PC-3 (cell line): Measurements from ENCODE around the gene UBTD1. TPM values are rescaled to one million over a fixed set of nuclear protein-coding genes. Genes with fewer than 3 reads are reported as not detected.

ENCODE experiments used
- ATAC-seq: fragments of 200-7000 bp; cut with Tn5 transposase; 2 replicates; pipeline ENCODE4 v1.9.1; 2020; ENCODE audit warnings: mild to moderate bottlenecking, moderate library complexity
- BruUV-seq: library from RNA; stranded (reverse); fragments of 400-500 nt; replicated peaks from 2 replicates; lab custom pipeline; 2021; lab: Mats Ljungman, UMichigan
- CTCF ChIA-PET: fragments of 300-600 bp; sonication (Branson Sonifier 250); formaldehyde crosslinking; loops from one replicate; lab custom pipeline; 2022; ENCODE audit warnings: antibody characterized with exemption; lab: Charles Lee
- POLR2A ChIA-PET: fragments of 300-600 bp; sonication (Branson Sonifier 250); formaldehyde crosslinking; loops from one replicate; lab custom pipeline; 2022; ENCODE audit warnings: antibody characterized with exemption; ENCODE audit not compliant: unreplicated experiment; lab: Charles Lee
- DNase-seq: peaks from one replicate; pipeline ENCODE4 v3.0.0-alpha.2; 2015
- H2AFZ ChIP-seq: fragments of 300-600 bp; sonication (generic); 2 replicates; pipeline ENCODE4 v1.6.0; 2016; ENCODE audit warnings: antibody characterized with exemption, low read length
- H3F3A ChIP-seq: fragments of 300-600 bp; sonication (generic); one replicate; pipeline ENCODE4 v1.6.0; 2017; ENCODE audit warnings: antibody characterized with exemption, low read length, control low read depth, mild to moderate bottlenecking; ENCODE audit not compliant: unreplicated experiment
- H3K27ac ChIP-seq: fragments of 300-600 bp; sonication (generic); 2 replicates; pipeline ENCODE4 v1.5.1; 2016; ENCODE audit warnings: mild to moderate bottlenecking, low read length
- H3K27me3 ChIP-seq: fragments of 300-600 bp; sonication (generic); 2 replicates; pipeline ENCODE4 v1.6.1; 2016; ENCODE audit warnings: low read length, mixed read lengths
- H3K36me3 ChIP-seq: fragments of 300-600 bp; sonication (generic); 2 replicates; pipeline ENCODE4 v1.6.1; 2016; ENCODE audit warnings: low read depth, mixed run types, low read length, mixed read lengths
- H3K4me1 ChIP-seq: fragments of 300-600 bp; sonication (generic); 2 replicates; pipeline ENCODE4 v1.5.1; 2016; ENCODE audit warnings: low read length; ENCODE audit not compliant: insufficient read depth
- H3K4me2 ChIP-seq: fragments of 300-600 bp; sonication (generic); 2 replicates; pipeline ENCODE4 v1.6.0; 2016; ENCODE audit warnings: low read length
- H3K4me3 ChIP-seq: fragments of 300-600 bp; sonication (generic); 2 replicates; pipeline ENCODE4 v1.5.1; 2016; ENCODE audit warnings: mild to moderate bottlenecking, low read length, mixed read lengths
- H3K79me2 ChIP-seq: fragments of 300-600 bp; sonication (generic); 2 replicates; pipeline ENCODE4 v1.6.1; 2017; ENCODE audit warnings: low read length, mixed read lengths
- H3K9ac ChIP-seq: fragments of 300-600 bp; sonication (generic); 2 replicates; pipeline ENCODE4 v1.6.0; 2016; ENCODE audit warnings: mild to moderate bottlenecking, low read length
- H3K9me2 ChIP-seq: fragments of 300-600 bp; sonication (generic); replicated peaks from 2 replicates; pipeline ENCODE4 v1.6.1; 2016; ENCODE audit warnings: mixed run types, low read length, mixed read lengths
- H3K9me3 ChIP-seq: fragments of 300-600 bp; sonication (generic); 2 replicates; pipeline ENCODE4 v1.6.1; 2016; ENCODE audit warnings: low read length, mixed read lengths
- H4K20me1 ChIP-seq: fragments of 300-600 bp; sonication (generic); 2 replicates; pipeline ENCODE4 v1.6.1; 2016; ENCODE audit warnings: low read length, mixed read lengths
- CTCF ChIP-seq: fragments of 300-600 bp; sonication (generic); conservative IDR thresholded peaks from 2 replicates; pipeline ENCODE4 v1.5.1; 2017; ENCODE audit warnings: antibody characterized with exemption, low read depth, mild to moderate bottlenecking, low read length
- EZH2 ChIP-seq: fragments of 300-600 bp; sonication (generic); IDR thresholded peaks from one replicate; pipeline ENCODE4 v1.6.1; 2017; ENCODE audit warnings: antibody characterized with exemption, mild to moderate bottlenecking, low read length; ENCODE audit not compliant: unreplicated experiment
- EZH2phosphoT487 ChIP-seq: fragments of 300-600 bp; sonication (generic); IDR thresholded peaks from 2 replicates; pipeline ENCODE4 v1.6.1; 2018; ENCODE audit warnings: mild to moderate bottlenecking, antibody characterized with exemption, low read length, borderline replicate concordance
- intact Hi-C: fragments of 100-400 bp; cut with micrococcal nuclease; formaldehyde crosslinking; loops from 2 replicates; pipeline ENCODE4 v1.9.0; 2023
- total RNA-seq: library from RNA; depleted of rRNA; stranded (reverse); fragments of >200 nt; gene quantifications from 2 replicates; pipeline ENCODE4 v1.2.3, GENCODE V29; 2014

The UBTD1 gene
- total RNA-seq, 1 experiment from 2014 or later: 18.5 TPM

DNA sequence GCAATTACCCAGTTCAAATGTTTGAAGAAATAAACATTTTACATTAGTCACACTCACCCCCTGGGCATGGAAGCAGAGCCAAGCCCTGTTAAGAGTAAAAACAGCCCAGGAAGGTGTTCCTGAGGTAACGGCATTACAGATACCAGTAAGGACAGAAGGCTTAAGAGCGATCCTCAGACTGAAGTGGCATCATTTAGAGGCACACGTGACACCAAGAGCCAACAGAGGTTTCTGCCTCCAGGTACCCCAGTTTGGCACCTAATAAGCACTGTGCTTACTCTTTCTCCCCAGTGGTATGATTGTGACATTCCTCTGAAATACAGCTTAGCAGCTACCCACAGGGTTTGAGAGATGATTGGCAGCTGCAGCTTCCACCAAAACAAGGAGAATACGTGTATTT, 17.7 kb upstream of the UBTD1 start:
- TF ChIP-seq CTCF (no peak), EZH2phosphoT487 (no peak), EZH2 (no peak)
- Histone ChIP-seq H3K4me3 (peak overlapping the region; percentile 43; the same call in 1 of the 2 replicates), H3K27ac (peak overlapping the region; percentile 89), H3K9ac (peak overlapping the region; percentile 28), H3K36me3 (peaks cover 33% of the 10 kb centered on the region), H3K4me1 (peaks cover 39% of the 10 kb centered on the region), H3K9me2 (no peaks in the 10 kb centered on the region), H3K4me2 (peak overlapping the region; percentile 74), H3K79me2 (peaks cover 44% of the 10 kb centered on the region), H3K9me3 (no peaks in the 10 kb centered on the region), H2AFZ (no peak overlapping the region), H4K20me1 (no peaks in the 10 kb centered on the region), H3K27me3 (no peaks in the 10 kb centered on the region), H3F3A (no peaks in the 10 kb centered on the region)
- CTCF ChIA-PET: no interaction called here
- POLR2A ChIA-PET: interaction anchor here (0.6 kb wide), 1 partner anchor 159 kb away, joined by 3 read pairs; no protein-coding TSS in a partner anchor
- BruUV-seq: no TSS peak
- DNase-seq (peak; percentile 79), ATAC-seq (peak; percentile 82)
- intact Hi-C loops: loop anchor here (5.0 kb wide), 1 partner anchor 61 kb away; no protein-coding TSS in a partner anchor

- ChIA-PET POLR2A (no interaction called here), CTCF (no interaction called here)
- intact Hi-C loops: loop anchor here (5.0 kb wide), 1 partner anchor 60 kb away; no protein-coding TSS in a partner anchor
Measured at GRCh38 chr10:97482381-97482780, 16.3 kb upstream of the UBTD1 start.

More at GRCh38 chr10:97482381-97482780, 16.3 kb upstream of the UBTD1 start:
- Histone ChIP-seq H3K27me3 (no peaks in the 10 kb centered on the region), H3K27ac (peak overlapping the region; percentile 89), H4K20me1 (no peaks in the 10 kb centered on the region), H3K9me3 (no peaks in the 10 kb centered on the region), H3K36me3 (peaks cover 20% of the 10 kb centered on the region), H2AFZ (no peak overlapping the region), H3K4me1 (peaks cover 39% of the 10 kb centered on the region), H3K4me2 (peak overlapping the region; percentile 46), H3F3A (no peaks in the 10 kb centered on the region), H3K79me2 (peaks cover 57% of the 10 kb centered on the region), H3K9me2 (no peaks in the 10 kb centered on the region), H3K9ac (peak overlapping the region; percentile 28; the same call in 1 of the 2 replicates), H3K4me3 (no peak overlapping the region)
- ATAC-seq (peak; percentile 26), DNase-seq (peak; percentile 42)
- BruUV-seq: no TSS peak
- TF ChIP-seq EZH2: no peak
- no peak for TF ChIP-seq EZH2phosphoT487
- TF ChIP-seq CTCF: no peak
